ENCODE measurements around the gene NUP50.

The NUP50 gene

GRCh38 chr22:45210577-45210976 lies 46.9 kb downstream of the NUP50 start:
- DNase-seq (ENCODE audit: low read depth in 2 of 2), result no peak

GRCh38 chr22:45210991-45211390 lies 47.3 kb downstream of the NUP50 start:
- no peak for DNase-seq (ENCODE audit: low read depth in 2 of 2)

GRCh38 chr22:45211435-45211834 lies 47.7 kb downstream of the NUP50 start:
- DNase-seq (ENCODE audit: low read depth in 2 of 2), result no peak

- DNase-seq (ENCODE audit: low read depth in 2 of 2), result no peak
Measured at GRCh38 chr22:45211848-45212247, 48.1 kb downstream of the NUP50 start.

- no peak for DNase-seq (ENCODE audit: low read depth in 2 of 2)
Measured at GRCh38 chr22:45212306-45212709, 48.6 kb downstream of the NUP50 start.

- DNase-seq (ENCODE audit: low read depth in 2 of 2), result no peak
Measured at GRCh38 chr22:45212992-45213751, 49.4 kb downstream of the NUP50 start.

GRCh38 chr22:45216133-45217003 lies 52.6 kb downstream of the NUP50 start:
- DNase-seq (ENCODE audit: low read depth in 2 of 2), result no peak

GRCh38 chr22:45217345-45217744 lies 53.6 kb downstream of the NUP50 start:
- no peak for DNase-seq (ENCODE audit: low read depth in 2 of 2)

- DNase-seq (ENCODE audit: low read depth in 2 of 2), result no peak
Measured at GRCh38 chr22:45217806-45218205, 54.1 kb downstream of the NUP50 start.

GRCh38 chr22:45218976-45219375 lies 55.3 kb downstream of the NUP50 start:
- DNase-seq (ENCODE audit: low read depth in 2 of 2), result peak; percentile 20 to 32

GRCh38 chr22:45221201-45221600 lies 57.5 kb downstream of the NUP50 start:
- DNase-seq (ENCODE audit: low read depth in 2 of 2), result no peak

- DNase-seq (ENCODE audit: low read depth in 2 of 2), result no peak
Measured at GRCh38 chr22:45223304-45224117, 59.8 kb downstream of the NUP50 start.

- no peak for DNase-seq (ENCODE audit: low read depth in 2 of 2)
Measured at GRCh38 chr22:45224331-45224730, 60.6 kb downstream of the NUP50 start.

GRCh38 chr22:45224988-45225731 lies 61.4 kb downstream of the NUP50 start:
- no peak for DNase-seq (ENCODE audit: low read depth in 2 of 2)

GRCh38 chr22:45225732-45226502 lies 62.2 kb downstream of the NUP50 start:
- DNase-seq (ENCODE audit: low read depth in 2 of 2), result no peak

- DNase-seq (ENCODE audit: low read depth in 2 of 2), result no peak
Measured at GRCh38 chr22:45226503-45227186, 62.9 kb downstream of the NUP50 start.

GRCh38 chr22:45227645-45228400 lies 64.1 kb downstream of the NUP50 start:
- DNase-seq (ENCODE audit: low read depth in 2 of 2), result no peak

- no peak for DNase-seq (ENCODE audit: low read depth in 2 of 2)
Measured at GRCh38 chr22:45228401-45228754, 64.7 kb downstream of the NUP50 start.

GRCh38 chr22:45229181-45229580 lies 65.5 kb downstream of the NUP50 start:
- DNase-seq (ENCODE audit: low read depth in 2 of 2), result no peak

Measured in stimulated activated CD8-positive, alpha-beta memory T cell treated with anti-CD3 and anti-CD28 coated beads, Interleukin-15, amount 100 ng/mL, for 48 hours (primary cell).